Astrocyte of the spinal cord (primary cell): ENCODE results near the gene STAC.
A peak's percentile ranks its signal among the peaks of the same experiment; 100 is the strongest.

ENCODE experiments used
- DNase-seq: peaks from one replicate; pipeline ENCODE4 v3.0.0; 2011; ENCODE audit warnings: low read depth, low spot score
- H3K4me3 ChIP-seq: 2 replicates; pipeline ENCODE4 v1.5.1; 2011; ENCODE audit warnings: low read depth, mild to moderate bottlenecking, low read length, moderate library complexity
- CTCF ChIP-seq: IDR thresholded peaks from 2 replicates; pipeline ENCODE4 v1.5.1; 2012; ENCODE audit warnings: low read depth, mild to moderate bottlenecking, low read length, inconsistent platforms
- in situ Hi-C: cut with HindIII; loops from 2 replicates; pipeline ENCODE4 v1.10.0; 2017; ENCODE audit warnings: low sequenced_read_pairs

STAC gene

DNA sequence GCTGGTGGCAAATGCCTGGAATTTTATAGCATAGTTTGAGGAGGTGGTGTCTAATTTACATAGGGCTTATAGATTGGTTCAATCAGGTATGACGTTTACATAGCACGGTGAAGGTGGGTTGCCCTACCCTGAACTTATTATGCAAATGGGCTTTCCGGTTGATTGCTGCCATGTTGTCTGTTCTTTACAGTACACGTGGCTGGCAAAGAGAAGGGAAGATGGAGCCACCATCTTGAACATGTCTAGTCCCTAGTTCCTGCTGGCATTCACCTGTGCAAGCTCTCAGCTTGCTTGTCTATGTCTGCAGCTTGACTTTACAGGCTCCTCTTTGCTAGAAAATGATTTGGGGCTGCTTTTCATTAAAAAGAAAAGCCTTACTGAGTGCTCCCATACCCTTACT, 14.0 kb upstream of the STAC start:
- in situ Hi-C loops, result no loop called here
- DNase-seq, result no peak
- no peak for TF ChIP-seq CTCF
- H3K4me3 ChIP-seq, result no peak overlapping the region

- in situ Hi-C loops, result no loop called here
Measured at GRCh38 chr3:36367912-36368573, 12.3 kb upstream of the STAC start.

DNA sequence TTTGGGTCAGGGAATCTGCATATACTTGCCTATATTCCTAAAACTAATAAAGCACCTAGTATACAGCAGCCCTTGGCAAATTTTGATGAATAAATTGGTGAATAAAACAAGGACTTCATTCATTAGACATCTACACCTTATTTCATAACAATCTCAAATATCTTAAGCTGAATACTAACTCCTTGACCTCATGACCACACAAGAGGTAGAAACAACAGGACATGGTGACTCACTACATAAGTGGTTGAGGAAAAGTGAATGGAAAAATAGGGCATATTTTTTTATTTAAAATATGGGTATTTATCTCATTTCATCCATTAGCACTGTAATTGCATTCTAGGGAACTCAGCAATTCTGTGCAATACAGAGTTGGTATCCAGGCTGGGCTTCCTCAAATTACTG, 7.8 kb upstream of the STAC start:
- peak; percentile 81 for DNase-seq
- in situ Hi-C loops, result no loop called here
- H3K4me3 ChIP-seq, result no peak overlapping the region
- TF ChIP-seq CTCF, result no peak

More at GRCh38 chr3:36367912-36368573, 12.3 kb upstream of the STAC start:
- no peak overlapping the region for H3K4me3 ChIP-seq
- no peak for DNase-seq
- no peak for TF ChIP-seq CTCF

GRCh38 chr3:36373084-36373483, 7.2 kb upstream of the STAC start:
- no peak overlapping the region for H3K4me3 ChIP-seq
- no peak for TF ChIP-seq CTCF
- in situ Hi-C loops, result no loop called here
- peak; percentile 91 for DNase-seq

- in situ Hi-C loops, result no loop called here
- no peak overlapping the region for H3K4me3 ChIP-seq
- DNase-seq, result peak; percentile 33
- TF ChIP-seq CTCF, result no peak
Measured at GRCh38 chr3:36373666-36374065, 6.6 kb upstream of the STAC start.

DNA sequence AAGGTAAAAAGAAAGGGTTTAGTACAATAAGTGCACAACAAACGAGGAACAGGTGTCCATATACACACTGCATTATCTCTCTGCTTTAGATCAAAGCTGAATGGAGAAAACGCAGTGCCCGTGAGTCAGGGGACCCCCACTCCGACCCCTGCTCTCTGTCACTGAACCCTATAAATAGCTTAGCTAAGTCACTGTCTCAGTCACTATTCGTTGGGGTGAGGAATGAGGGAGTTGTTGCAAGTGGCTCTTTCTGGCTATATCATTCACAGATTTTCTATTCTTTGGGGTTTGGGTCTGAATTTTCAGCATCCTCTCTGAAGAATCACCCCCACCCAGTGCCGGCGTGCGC, 458 bp upstream of the STAC start:
- TF ChIP-seq CTCF, result no peak
- H3K4me3 ChIP-seq, result peak overlapping the region; percentile 74
- in situ Hi-C loops, result no loop called here
- no peak for DNase-seq
